Rectal smooth muscle tissue (tissue), 1 donor: ENCODE measurements around the gene MXD3.

Experiments used
- H3K27ac ChIP-seq: one replicate; pipeline ENCODE4 v1.7.0; 2013; ENCODE audit warnings: low read depth, low read length, inconsistent platforms
- H3K27me3 ChIP-seq: one replicate; pipeline ENCODE4 v1.7.0; 2013; ENCODE audit warnings: low read length; ENCODE audit not compliant: control insufficient read depth, insufficient read depth
- H3K36me3 ChIP-seq: one replicate; pipeline ENCODE4 v1.7.0; 2013; ENCODE audit warnings: low read length; ENCODE audit not compliant: control insufficient read depth, insufficient read depth
- H3K4me1 ChIP-seq: one replicate; pipeline ENCODE4 v1.7.0; 2013; ENCODE audit warnings: low read length; ENCODE audit not compliant: control insufficient read depth, insufficient read depth
- H3K4me3 ChIP-seq: one replicate; pipeline ENCODE4 v1.7.0; 2013; ENCODE audit warnings: low read length
- H3K9ac ChIP-seq: one replicate; pipeline ENCODE4 v1.7.0; 2013; ENCODE audit warnings: low read length

Gene MXD3

GRCh38 chr5:177336603-177337494 lies 25.2 kb upstream of the MXD3 start:
- H3K9ac ChIP-seq, result no peak overlapping the region
- H3K27ac ChIP-seq, result no peak overlapping the region
- peaks cover 53% of the 10 kb centered on the region for H3K36me3 ChIP-seq
- no peaks in the 10 kb centered on the region for H3K27me3 ChIP-seq
- no peaks in the 10 kb centered on the region for H3K4me1 ChIP-seq
- H3K4me3 ChIP-seq, result no peak overlapping the region

GRCh38 chr5:177336112-177336511 lies 24.4 kb upstream of the MXD3 start:
- Histone ChIP-seq H3K9ac (no peak overlapping the region), H3K36me3 (peaks cover 53% of the 10 kb centered on the region), H3K27me3 (no peaks in the 10 kb centered on the region), H3K4me3 (no peak overlapping the region), H3K4me1 (no peaks in the 10 kb centered on the region), H3K27ac (no peak overlapping the region)

DNA sequence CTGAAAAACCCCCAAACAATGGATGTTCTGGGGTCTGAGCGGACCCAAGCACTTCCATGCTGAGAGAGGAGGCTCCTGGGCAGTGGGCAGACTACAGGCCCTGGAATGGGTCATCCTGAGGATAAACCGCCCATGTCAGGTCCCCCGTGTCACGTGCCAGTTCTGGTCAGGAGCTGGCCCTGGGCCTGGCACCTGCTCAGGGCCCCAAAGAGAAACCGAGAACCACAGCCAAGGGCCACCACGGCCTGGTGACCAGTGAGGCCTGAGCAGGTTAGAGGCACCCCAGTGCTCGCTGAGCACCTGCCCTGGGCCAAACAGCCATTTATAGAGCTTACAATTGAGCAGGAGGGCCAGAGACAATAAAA lies 24.0 kb upstream of the MXD3 start:
- H3K9ac ChIP-seq, result no peak overlapping the region
- H3K27ac ChIP-seq, result no peak overlapping the region

GRCh38 chr5:177334781-177335700 lies 23.3 kb upstream of the MXD3 start:
- Histone ChIP-seq H3K9ac (no peak overlapping the region), H3K36me3 (peaks cover 58% of the 10 kb centered on the region), H3K4me1 (no peaks in the 10 kb centered on the region), H3K4me3 (no peak overlapping the region), H3K27ac (no peak overlapping the region), H3K27me3 (no peaks in the 10 kb centered on the region)

More for the DNA sequence above, 24.0 kb upstream of the MXD3 start:
- Histone ChIP-seq H3K4me3 (no peak overlapping the region), H3K4me1 (no peaks in the 10 kb centered on the region), H3K27me3 (no peaks in the 10 kb centered on the region), H3K36me3 (peaks cover 56% of the 10 kb centered on the region)

- Histone ChIP-seq H3K27me3 (no peaks in the 10 kb centered on the region), H3K36me3 (peaks cover 61% of the 10 kb centered on the region), H3K27ac (no peak overlapping the region), H3K4me3 (no peak overlapping the region), H3K4me1 (no peaks in the 10 kb centered on the region), H3K9ac (no peak overlapping the region)
Observed at GRCh38 chr5:177334155-177334551, 22.5 kb upstream of the MXD3 start.

GRCh38 chr5:177333420-177334154 lies 21.9 kb upstream of the MXD3 start:
- Histone ChIP-seq H3K9ac (no peak overlapping the region), H3K27ac (no peak overlapping the region), H3K36me3 (peaks cover 62% of the 10 kb centered on the region), H3K27me3 (no peaks in the 10 kb centered on the region), H3K4me3 (no peak overlapping the region), H3K4me1 (no peaks in the 10 kb centered on the region)

- Histone ChIP-seq H3K27ac (no peak overlapping the region), H3K4me1 (no peaks in the 10 kb centered on the region), H3K27me3 (no peaks in the 10 kb centered on the region), H3K4me3 (no peak overlapping the region), H3K36me3 (peaks cover 61% of the 10 kb centered on the region), H3K9ac (no peak overlapping the region)
Observed at GRCh38 chr5:177332896-177333260, 21.2 kb upstream of the MXD3 start.

DNA sequence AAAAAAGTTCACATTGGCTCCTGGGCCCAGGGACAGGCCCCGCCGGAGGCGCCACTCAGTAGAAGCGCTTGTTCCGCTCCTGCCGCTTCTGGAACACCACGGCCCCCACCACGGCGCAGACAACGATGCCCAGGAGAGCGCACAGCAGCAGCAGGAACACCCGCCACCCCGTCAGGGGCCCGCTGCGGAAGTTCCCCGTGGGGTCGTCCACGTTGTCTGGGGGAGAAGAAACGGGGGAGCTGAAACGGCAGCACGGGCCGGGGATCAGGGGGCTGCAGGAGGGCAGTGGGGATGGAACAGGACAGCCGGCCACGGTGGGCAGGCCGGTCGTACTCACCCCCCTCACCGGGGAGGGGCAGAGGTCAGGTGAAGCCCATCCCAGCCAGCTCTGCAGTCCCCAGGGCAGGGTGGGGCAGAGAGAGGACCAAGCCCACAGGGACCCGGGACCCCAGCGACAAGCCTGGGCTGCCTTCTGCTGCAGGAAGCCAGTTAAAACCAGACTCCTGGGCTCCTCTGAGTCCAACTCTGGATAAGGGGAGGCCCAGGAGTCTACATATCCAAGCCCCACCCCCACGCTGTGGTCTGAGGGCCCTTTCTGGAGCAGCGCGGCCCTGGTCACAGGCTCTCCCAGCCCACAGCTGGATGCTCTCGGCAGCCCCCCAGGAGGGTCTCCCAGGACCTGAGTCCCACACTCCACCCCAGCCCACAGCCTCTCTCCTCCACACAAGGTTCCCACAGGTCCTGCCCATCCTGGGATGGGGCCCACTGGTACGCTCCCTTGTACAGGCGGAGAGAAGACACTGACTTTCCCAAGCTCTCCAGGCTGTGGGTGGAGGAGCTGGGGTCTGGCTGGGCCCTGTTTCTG lies 20.6 kb upstream of the MXD3 start:
- H3K27ac ChIP-seq, result no peak overlapping the region
- no peaks in the 10 kb centered on the region for H3K27me3 ChIP-seq
- no peaks in the 10 kb centered on the region for H3K4me1 ChIP-seq
- no peak overlapping the region for H3K9ac ChIP-seq
- peaks cover 56% of the 10 kb centered on the region for H3K36me3 ChIP-seq
- no peak overlapping the region for H3K4me3 ChIP-seq

DNA sequence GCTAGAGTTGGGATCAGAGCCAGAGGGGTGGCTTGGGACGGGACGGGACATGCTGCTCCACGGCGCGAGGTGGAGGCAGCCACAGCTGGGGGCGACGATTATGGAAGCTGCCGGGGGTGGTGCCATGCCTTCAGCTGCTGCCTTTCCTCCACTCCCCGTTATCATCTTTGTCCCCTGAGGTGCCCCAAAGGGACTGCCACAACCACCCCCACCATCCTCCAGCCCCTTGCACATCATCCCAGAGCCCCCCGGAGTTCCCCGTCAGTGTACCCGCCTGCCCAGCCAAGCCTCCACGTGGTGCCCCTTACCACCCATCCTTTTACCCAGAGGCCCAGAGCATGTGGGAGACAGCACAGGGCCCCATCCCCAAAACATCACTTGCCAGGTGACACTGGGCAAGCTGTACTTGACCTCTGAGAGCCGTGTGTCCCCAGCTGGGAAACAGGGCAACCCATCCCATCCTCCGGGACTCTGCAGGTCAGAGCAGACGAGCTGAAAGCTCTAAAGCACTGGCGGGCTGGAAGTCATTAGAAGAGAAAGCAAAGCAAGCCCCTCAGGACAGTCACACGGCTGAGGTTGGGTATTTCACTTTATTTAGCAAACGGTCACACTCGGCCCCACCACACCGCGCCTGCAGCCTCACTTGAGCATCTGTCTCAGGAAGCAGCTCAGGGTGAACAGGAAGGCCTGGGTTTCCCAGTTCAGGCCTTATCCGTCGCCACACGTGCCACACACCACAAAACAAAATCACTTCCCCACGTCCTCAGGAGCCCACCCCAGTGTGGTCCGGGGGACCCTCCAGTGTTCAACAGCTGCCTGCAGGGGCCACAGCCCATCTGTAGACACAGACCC lies 19.5 kb upstream of the MXD3 start:
- Histone ChIP-seq H3K27ac (no peak overlapping the region), H3K27me3 (no peaks in the 10 kb centered on the region), H3K36me3 (peaks cover 45% of the 10 kb centered on the region), H3K4me3 (no peak overlapping the region), H3K9ac (no peak overlapping the region), H3K4me1 (no peaks in the 10 kb centered on the region)

DNA sequence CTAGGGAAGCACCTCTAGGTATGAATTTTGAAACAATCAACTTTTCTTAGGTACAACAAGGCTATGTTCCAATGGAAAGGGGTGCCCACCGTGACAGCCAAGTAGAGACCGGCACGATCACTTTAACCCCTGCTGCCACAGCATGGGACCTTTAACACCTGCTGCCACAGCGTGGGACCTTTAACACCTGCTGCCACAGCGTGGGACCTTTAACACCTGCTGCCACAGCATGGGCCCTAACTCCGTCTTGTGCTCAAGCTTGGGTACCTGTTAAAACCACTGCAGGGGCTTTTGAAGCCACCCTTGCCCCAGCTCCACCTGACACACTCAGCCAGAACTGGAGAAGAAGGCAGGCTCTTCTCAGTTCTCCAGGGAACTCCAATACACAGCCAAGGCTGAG lies 18.2 kb upstream of the MXD3 start:
- Histone ChIP-seq H3K4me3 (no peak overlapping the region), H3K4me1 (no peaks in the 10 kb centered on the region), H3K9ac (no peak overlapping the region), H3K36me3 (peaks cover 34% of the 10 kb centered on the region), H3K27me3 (no peaks in the 10 kb centered on the region), H3K27ac (no peak overlapping the region)
